ENCODE results near the gene SCIN. TPM values are rescaled to one million over a fixed set of nuclear protein-coding genes. Genes with fewer than 3 reads are reported as not detected.
A peak's percentile ranks its signal among the peaks of the same experiment; 100 is the strongest.

Gene SCIN
- polyA plus RNA-seq, 1 of the 3 experiments (the other 2 are of a cell fraction), result 0.02 TPM

DNA sequence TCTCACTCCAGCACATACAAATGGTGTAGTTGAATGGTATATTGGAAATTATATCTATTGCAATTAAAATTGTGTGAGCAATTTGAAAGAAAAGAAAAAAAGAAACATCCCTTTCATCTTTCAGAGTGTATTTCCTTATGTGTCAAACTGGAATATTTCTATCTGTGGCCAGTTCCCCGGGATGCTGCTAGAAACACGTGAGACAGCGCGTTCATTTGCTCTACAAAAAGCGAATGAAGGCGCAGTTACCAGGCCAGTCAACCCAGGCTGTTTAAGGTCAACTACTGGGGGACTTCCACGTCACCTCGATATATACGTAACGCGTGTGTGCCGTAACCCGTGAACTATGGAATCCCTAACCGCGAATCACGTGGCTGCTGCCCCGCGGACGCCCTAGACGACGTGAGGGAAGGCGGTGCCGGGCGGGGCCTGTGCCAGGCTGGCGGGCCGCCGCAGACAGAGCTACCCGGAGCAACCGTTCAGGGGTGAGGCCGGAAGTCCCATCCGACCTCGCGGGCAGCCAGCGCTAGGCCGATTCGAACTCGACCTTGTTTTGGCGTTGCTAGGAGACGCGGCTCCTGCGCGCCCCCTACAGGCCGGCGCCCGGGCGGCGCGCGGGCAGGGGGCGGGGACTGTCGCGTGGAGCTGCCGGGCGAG is 115.8 kb downstream of the SCIN start (continued):
- TF ChIP-seq NRF1 (IDR thresholded peaks at IDR 0.05; ENCODE audit: low read depth, low read length), result 0 out of 2 replicates have a peak, but pooled peaks have one; percentile 13
- TF ChIP-seq, protein P1, sequence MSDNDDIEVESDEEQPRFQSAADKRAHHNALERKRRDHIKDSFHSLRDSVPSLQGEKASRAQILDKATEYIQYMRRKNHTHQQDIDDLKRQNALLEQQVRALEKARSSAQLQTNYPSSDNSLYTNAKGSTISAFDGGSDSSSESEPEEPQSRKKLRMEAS (IDR thresholded peaks at IDR 0.05; ENCODE audit: low read depth), result peak; percentile 83
- peak; percentile 52; the same call in 1 of the 2 replicates for TF ChIP-seq TAF1 (IDR thresholded peaks at IDR 0.05; ENCODE audit: borderline replicate concordance, low read depth, low read length)
- TF ChIP-seq, protein P2, sequence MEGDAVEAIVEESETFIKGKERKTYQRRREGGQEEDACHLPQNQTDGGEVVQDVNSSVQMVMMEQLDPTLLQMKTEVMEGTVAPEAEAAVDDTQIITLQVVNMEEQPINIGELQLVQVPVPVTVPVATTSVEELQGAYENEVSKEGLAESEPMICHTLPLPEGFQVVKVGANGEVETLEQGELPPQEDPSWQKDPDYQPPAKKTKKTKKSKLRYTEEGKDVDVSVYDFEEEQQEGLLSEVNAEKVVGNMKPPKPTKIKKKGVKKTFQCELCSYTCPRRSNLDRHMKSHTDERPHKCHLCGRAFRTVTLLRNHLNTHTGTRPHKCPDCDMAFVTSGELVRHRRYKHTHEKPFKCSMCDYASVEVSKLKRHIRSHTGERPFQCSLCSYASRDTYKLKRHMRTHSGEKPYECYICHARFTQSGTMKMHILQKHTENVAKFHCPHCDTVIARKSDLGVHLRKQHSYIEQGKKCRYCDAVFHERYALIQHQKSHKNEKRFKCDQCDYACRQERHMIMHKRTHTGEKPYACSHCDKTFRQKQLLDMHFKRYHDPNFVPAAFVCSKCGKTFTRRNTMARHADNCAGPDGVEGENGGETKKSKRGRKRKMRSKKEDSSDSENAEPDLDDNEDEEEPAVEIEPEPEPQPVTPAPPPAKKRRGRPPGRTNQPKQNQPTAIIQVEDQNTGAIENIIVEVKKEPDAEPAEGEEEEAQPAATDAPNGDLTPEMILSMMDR (IDR thresholded peaks at IDR 0.05), result peak; percentile 89
- peak; percentile 58 for TF ChIP-seq ELF1 (IDR thresholded peaks at IDR 0.05)
- no peak; a peak in 1 of 4 replicates for TF ChIP-seq EP300 (IDR thresholded peaks at IDR 0.05; ENCODE audit: borderline replicate concordance in 1 of 2, low read depth in 1 of 2, low read length in 1 of 2)
- no peak for TF ChIP-seq YY1 (IDR thresholded peaks at IDR 0.05; ENCODE audit: low read depth)
- no peak for TF ChIP-seq MEF2A (IDR thresholded peaks at IDR 0.05; ENCODE audit: borderline replicate concordance, low read depth)
- peak; percentile 44 for TF ChIP-seq CHD2 (IDR thresholded peaks at IDR 0.05; ENCODE audit: low read length, partially characterized antibody)
- peak; percentile 51; the same call in 1 of the 2 replicates for TF ChIP-seq RCOR1 (IDR thresholded peaks at IDR 0.05; ENCODE audit: low read length)
- no peak for TF ChIP-seq GATA2 (CRISPR knock-in tag; IDR thresholded peaks at IDR 0.05)
- TF ChIP-seq, protein P3, sequence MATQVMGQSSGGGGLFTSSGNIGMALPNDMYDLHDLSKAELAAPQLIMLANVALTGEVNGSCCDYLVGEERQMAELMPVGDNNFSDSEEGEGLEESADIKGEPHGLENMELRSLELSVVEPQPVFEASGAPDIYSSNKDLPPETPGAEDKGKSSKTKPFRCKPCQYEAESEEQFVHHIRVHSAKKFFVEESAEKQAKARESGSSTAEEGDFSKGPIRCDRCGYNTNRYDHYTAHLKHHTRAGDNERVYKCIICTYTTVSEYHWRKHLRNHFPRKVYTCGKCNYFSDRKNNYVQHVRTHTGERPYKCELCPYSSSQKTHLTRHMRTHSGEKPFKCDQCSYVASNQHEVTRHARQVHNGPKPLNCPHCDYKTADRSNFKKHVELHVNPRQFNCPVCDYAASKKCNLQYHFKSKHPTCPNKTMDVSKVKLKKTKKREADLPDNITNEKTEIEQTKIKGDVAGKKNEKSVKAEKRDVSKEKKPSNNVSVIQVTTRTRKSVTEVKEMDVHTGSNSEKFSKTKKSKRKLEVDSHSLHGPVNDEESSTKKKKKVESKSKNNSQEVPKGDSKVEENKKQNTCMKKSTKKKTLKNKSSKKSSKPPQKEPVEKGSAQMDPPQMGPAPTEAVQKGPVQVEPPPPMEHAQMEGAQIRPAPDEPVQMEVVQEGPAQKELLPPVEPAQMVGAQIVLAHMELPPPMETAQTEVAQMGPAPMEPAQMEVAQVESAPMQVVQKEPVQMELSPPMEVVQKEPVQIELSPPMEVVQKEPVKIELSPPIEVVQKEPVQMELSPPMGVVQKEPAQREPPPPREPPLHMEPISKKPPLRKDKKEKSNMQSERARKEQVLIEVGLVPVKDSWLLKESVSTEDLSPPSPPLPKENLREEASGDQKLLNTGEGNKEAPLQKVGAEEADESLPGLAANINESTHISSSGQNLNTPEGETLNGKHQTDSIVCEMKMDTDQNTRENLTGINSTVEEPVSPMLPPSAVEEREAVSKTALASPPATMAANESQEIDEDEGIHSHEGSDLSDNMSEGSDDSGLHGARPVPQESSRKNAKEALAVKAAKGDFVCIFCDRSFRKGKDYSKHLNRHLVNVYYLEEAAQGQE (IDR thresholded peaks at IDR 0.05; ENCODE audit: low read depth, low read length), result no peak
- TF ChIP-seq, protein P4, sequence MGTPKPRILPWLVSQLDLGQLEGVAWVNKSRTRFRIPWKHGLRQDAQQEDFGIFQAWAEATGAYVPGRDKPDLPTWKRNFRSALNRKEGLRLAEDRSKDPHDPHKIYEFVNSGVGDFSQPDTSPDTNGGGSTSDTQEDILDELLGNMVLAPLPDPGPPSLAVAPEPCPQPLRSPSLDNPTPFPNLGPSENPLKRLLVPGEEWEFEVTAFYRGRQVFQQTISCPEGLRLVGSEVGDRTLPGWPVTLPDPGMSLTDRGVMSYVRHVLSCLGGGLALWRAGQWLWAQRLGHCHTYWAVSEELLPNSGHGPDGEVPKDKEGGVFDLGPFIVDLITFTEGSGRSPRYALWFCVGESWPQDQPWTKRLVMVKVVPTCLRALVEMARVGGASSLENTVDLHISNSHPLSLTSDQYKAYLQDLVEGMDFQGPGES (IDR thresholded peaks at IDR 0.05; ENCODE audit: low read depth, low read length), result no peak
- no peak for TF ChIP-seq JUND (IDR thresholded peaks at IDR 0.05)
- TF ChIP-seq NFIC (IDR thresholded peaks at IDR 0.05; ENCODE audit: borderline replicate concordance), result no peak
- peak; percentile 48; the same call in 1 of the 2 replicates for TF ChIP-seq FOXJ3 (CRISPR knock-in tag; IDR thresholded peaks at IDR 0.05)

Data from SK-N-SH (cell line).